ENCODE measurements around the gene UCN2. TPM values are rescaled to one million over a fixed set of nuclear protein-coding genes. Genes with fewer than 3 reads are reported as not detected.

UCN2 gene
- total and polyA plus RNA-seq, 2 donors (not counting 3 experiments of a cell fraction or from before 2014, with no cell fraction given): 0.11 TPM; not detected in 1

GRCh38 chr3:48596157-48596556, 32.6 kb upstream of the UCN2 start:
- Histone ChIP-seq H2AFZ (ENCODE audit: low read depth, low read length) (no peak overlapping the region), H3K9me3 (replicated peaks; ENCODE audit: control insufficient read depth, insufficient read depth, low read length) (no peaks in the 10 kb centered on the region), H3K79me2 (ENCODE audit: control insufficient read depth, insufficient read depth, low read length) (no peaks in the 10 kb centered on the region), H3K36me3 (ENCODE audit: control insufficient read depth in 2 of 2, extremely low read depth in 1 of 2, insufficient read depth in 2 of 2, low read length in 2 of 2) (peaks cover 4 to 23% of the 10 kb centered on the region in 2 experiments), H3K9me1 (replicated peaks; ENCODE audit: control insufficient read depth, extremely low read depth, insufficient read depth, low read length) (no peaks in the 10 kb centered on the region), H4K20me1 (replicated peaks; ENCODE audit: control insufficient read depth, extremely low read depth, insufficient read depth, low read length) (no peaks in the 10 kb centered on the region), H3K27me3 (ENCODE audit: control insufficient read depth in 2 of 2, insufficient read depth in 2 of 2, low read length in 2 of 2) (peaks cover 6 to 9% of the 10 kb centered on the region in 2 experiments), H3K27ac (ENCODE audit: insufficient read depth, low read depth, low read length) (no peak overlapping the region), H3K9ac (replicated peaks; ENCODE audit: extremely low read depth, insufficient read depth, low read length) (no peak overlapping the region), H3K4me2 (ENCODE audit: insufficient read depth, low read length) (no peak overlapping the region), H3K4me1 (ENCODE audit: control insufficient read depth, extremely low read depth, insufficient read depth, low read length) (peaks cover 6% of the 10 kb centered on the region), H3K4me3 (replicated peaks in 1 of 3; ENCODE audit: insufficient read depth in 1 of 3, low read depth in 1 of 3, low read length in 3 of 3) (no peak overlapping the region)
- CTCF ChIA-PET: no interaction called here
- DNase-seq (ENCODE audit: low read depth, low spot score) (no peak), FAIRE-seq (no peak)
- dilution Hi-C loops (cut with MboI; ENCODE audit: extremely low pct_ligation_motif_present, low sequenced_read_pairs): no loop called here
- intact Hi-C loops (cut with micrococcal nuclease): no loop called here
- POLR2A ChIA-PET: no interaction called here
- no TSS peak for BruUV-seq (replicated peaks)
- TF ChIP-seq FOS (IDR thresholded peaks at IDR 0.05; ENCODE audit: borderline replicate concordance, insufficient read depth, low read length) (no peak), POLR2AphosphoS5 (IDR thresholded peaks at IDR 0.05; ENCODE audit: insufficient read depth, low read depth, low read length) (no peak), GATA2 (IDR thresholded peaks at IDR 0.05; ENCODE audit: insufficient read depth, insufficient read length, low read depth, low read length) (no peak), POLR2A (IDR thresholded peaks at IDR 0.05; ENCODE audit: low read depth, low read length) (no peak)
- TF ChIP-seq, protein P1, sequence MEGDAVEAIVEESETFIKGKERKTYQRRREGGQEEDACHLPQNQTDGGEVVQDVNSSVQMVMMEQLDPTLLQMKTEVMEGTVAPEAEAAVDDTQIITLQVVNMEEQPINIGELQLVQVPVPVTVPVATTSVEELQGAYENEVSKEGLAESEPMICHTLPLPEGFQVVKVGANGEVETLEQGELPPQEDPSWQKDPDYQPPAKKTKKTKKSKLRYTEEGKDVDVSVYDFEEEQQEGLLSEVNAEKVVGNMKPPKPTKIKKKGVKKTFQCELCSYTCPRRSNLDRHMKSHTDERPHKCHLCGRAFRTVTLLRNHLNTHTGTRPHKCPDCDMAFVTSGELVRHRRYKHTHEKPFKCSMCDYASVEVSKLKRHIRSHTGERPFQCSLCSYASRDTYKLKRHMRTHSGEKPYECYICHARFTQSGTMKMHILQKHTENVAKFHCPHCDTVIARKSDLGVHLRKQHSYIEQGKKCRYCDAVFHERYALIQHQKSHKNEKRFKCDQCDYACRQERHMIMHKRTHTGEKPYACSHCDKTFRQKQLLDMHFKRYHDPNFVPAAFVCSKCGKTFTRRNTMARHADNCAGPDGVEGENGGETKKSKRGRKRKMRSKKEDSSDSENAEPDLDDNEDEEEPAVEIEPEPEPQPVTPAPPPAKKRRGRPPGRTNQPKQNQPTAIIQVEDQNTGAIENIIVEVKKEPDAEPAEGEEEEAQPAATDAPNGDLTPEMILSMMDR (IDR thresholded peaks at IDR 0.05; ENCODE audit: extremely low read depth in 1 of 2, insufficient read depth in 1 of 2, low read depth in 1 of 2, low read length in 2 of 2): no peak
- TF ChIP-seq, protein P2, sequence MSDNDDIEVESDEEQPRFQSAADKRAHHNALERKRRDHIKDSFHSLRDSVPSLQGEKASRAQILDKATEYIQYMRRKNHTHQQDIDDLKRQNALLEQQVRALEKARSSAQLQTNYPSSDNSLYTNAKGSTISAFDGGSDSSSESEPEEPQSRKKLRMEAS (IDR thresholded peaks at IDR 0.05; ENCODE audit: insufficient read depth, insufficient read length): no peak
